HEK293 (cell line): ENCODE measurements around the gene ANGPTL2.

Experiments used
- CTCF ChIA-PET: fragments of 350-600 bp; formaldehyde crosslinking; extraction: SDS; loops from one replicate; lab custom pipeline; 2021; ENCODE audit warnings: antibody characterized with exemption; lab: Yijun Ruan, JAX
- POLR2A ChIA-PET: fragments of 300-600 bp; formaldehyde crosslinking; extraction: SDS; loops from one replicate; lab custom pipeline; 2020; ENCODE audit warnings: antibody characterized with exemption, inconsistent platforms; lab: Yijun Ruan, JAX
- H3K27ac ChIP-seq: fragments of 200-500 bp; sonication (Bioruptor generic); 2 replicates; pipeline ENCODE4 v1.5.1; 2014; ENCODE audit warnings: low read depth, low read length, control low read depth, inconsistent platforms; ENCODE audit errors: extremely low read depth
- H3K36me3 ChIP-seq, 2 experiments: fragments of 200-500 bp in 1 of 2; sonication (Bioruptor generic) in 1 of 2; 1 replicate in 1 of 2; 2 replicates in 1 of 2; pipeline ENCODE4 v1.5.1; 2014 to 2017; ENCODE audit warnings: inconsistent platforms in 2 of 2, low read length in 2 of 2; ENCODE audit not compliant: control insufficient read depth in 2 of 2, insufficient read depth in 1 of 2
- H3K4me1 ChIP-seq: fragments of 200-500 bp; sonication (Bioruptor generic); 2 replicates; pipeline ENCODE4 v1.5.1; 2014; ENCODE audit warnings: mild to moderate bottlenecking, low read length, inconsistent platforms; ENCODE audit not compliant: control insufficient read depth, insufficient read depth
- H3K4me3 ChIP-seq: 2 replicates; pipeline ENCODE4 v1.5.1; 2011; ENCODE audit warnings: low read depth, mild to moderate bottlenecking, control low read depth, low read length, moderate library complexity
- H3K9me3 ChIP-seq: fragments of 200-500 bp; sonication (Bioruptor generic); 2 replicates; pipeline ENCODE4 v1.5.1; 2014; ENCODE audit warnings: low read depth, low read length, inconsistent platforms; ENCODE audit not compliant: control insufficient read depth, insufficient read depth
- HOXC10 ChIP-seq: sonication (generic); formaldehyde crosslinking; IDR thresholded peaks from 2 replicates; pipeline ENCODE4 v1.8.1; 2023; ENCODE audit warnings: mild to moderate bottlenecking, missing genetic modification reagents
- PRDM2 ChIP-seq: fragments of 450-650 bp; formaldehyde crosslinking; IDR thresholded peaks from 2 replicates; pipeline ENCODE4 v1.5.1; 2016; ENCODE audit warnings: missing biosample characterization, missing genetic modification characterization, borderline replicate concordance
- PRDM6 ChIP-seq: fragments of 450-650 bp; formaldehyde crosslinking; IDR thresholded peaks from 2 replicates; pipeline ENCODE4 v1.5.1; 2017; ENCODE audit warnings: missing biosample characterization, missing genetic modification characterization
- SETDB1 ChIP-seq: IDR thresholded peaks from one replicate; pipeline ENCODE4 v1.6.1; 2017; ENCODE audit warnings: mild to moderate bottlenecking, low read length, moderate library complexity, mixed read lengths; ENCODE audit not compliant: insufficient read length
- ZFP41 ChIP-seq: fragments of 450-650 bp; formaldehyde crosslinking; IDR thresholded peaks from 2 replicates; pipeline ENCODE4 v1.5.1; 2016; ENCODE audit warnings: missing biosample characterization, missing genetic modification characterization, borderline replicate concordance
- ZNF18 ChIP-seq: fragments of 450-650 bp; formaldehyde crosslinking; IDR thresholded peaks from 2 replicates; pipeline ENCODE4 v1.5.1; 2016; ENCODE audit warnings: missing biosample characterization, missing genetic modification characterization
- ZNF24 ChIP-seq: fragments of 450-650 bp; formaldehyde crosslinking; IDR thresholded peaks from 2 replicates; pipeline ENCODE4 v1.5.1; 2016; ENCODE audit warnings: missing biosample characterization, missing genetic modification characterization
- ZNF354C ChIP-seq: fragments of 450-650 bp; formaldehyde crosslinking; IDR thresholded peaks from 2 replicates; pipeline ENCODE4 v1.5.1; 2016; ENCODE audit warnings: missing biosample characterization, missing genetic modification characterization, low read depth, borderline replicate concordance
- ZNF488 ChIP-seq: fragments of 450-650 bp; formaldehyde crosslinking; IDR thresholded peaks from 2 replicates; pipeline ENCODE4 v1.5.1; 2016; ENCODE audit warnings: missing biosample characterization, missing genetic modification characterization
- ZNF501 ChIP-seq: fragments of 450-650 bp; formaldehyde crosslinking; IDR thresholded peaks from 2 replicates; pipeline ENCODE4 v1.5.1; 2016; ENCODE audit warnings: missing biosample characterization, missing genetic modification characterization
- ZNF530 ChIP-seq: fragments of 450-650 bp; formaldehyde crosslinking; IDR thresholded peaks from 2 replicates; pipeline ENCODE4 v1.5.1; 2016; ENCODE audit warnings: low read depth, missing biosample characterization, missing genetic modification characterization
- ZNF548 ChIP-seq: fragments of 450-650 bp; formaldehyde crosslinking; IDR thresholded peaks from 2 replicates; pipeline ENCODE4 v1.5.1; 2016; ENCODE audit warnings: missing biosample characterization, missing genetic modification characterization
- ZNF645 ChIP-seq: fragments of 450-650 bp; formaldehyde crosslinking; IDR thresholded peaks from 2 replicates; pipeline ENCODE4; 2016; ENCODE audit warnings: missing biosample characterization, missing genetic modification characterization
- ZNF660 ChIP-seq: fragments of 450-650 bp; IDR thresholded peaks from 2 replicates; pipeline ENCODE4 v1.5.1; 2018; ENCODE audit warnings: missing biosample characterization, mild to moderate bottlenecking, missing genetic modification characterization
- ZNF791 ChIP-seq: fragments of 450-650 bp; formaldehyde crosslinking; IDR thresholded peaks from 2 replicates; pipeline ENCODE4 v1.5.1; 2016; ENCODE audit warnings: missing biosample characterization, missing genetic modification characterization

The ANGPTL2 gene

GRCh38 chr9:127144670-127145445 lies 22.4 kb upstream of the ANGPTL2 start:
- no peaks in the 10 kb centered on the region for H3K9me3 ChIP-seq
- H3K4me3 ChIP-seq, result no peak overlapping the region
- CTCF ChIA-PET, result no interaction called here
- POLR2A ChIA-PET, result no interaction called here
- no peak overlapping the region for H3K27ac ChIP-seq
- TF ChIP-seq ZNF645 (tag by site-specific recombination) (no peak), HOXC10 (CRISPR knock-in tag) (no peak)
- H3K36me3 ChIP-seq, result no peaks in the 10 kb centered on the region
- no peaks in the 10 kb centered on the region for H3K4me1 ChIP-seq

GRCh38 chr9:127143920-127144465 lies 21.6 kb upstream of the ANGPTL2 start:
- ChIA-PET POLR2A (no interaction called here), CTCF (no interaction called here)
- no peaks in the 10 kb centered on the region for H3K36me3 ChIP-seq
- H3K27ac ChIP-seq, result no peak overlapping the region
- no peaks in the 10 kb centered on the region for H3K4me1 ChIP-seq
- TF ChIP-seq ZNF548 (tag by site-specific recombination) (no peak), SETDB1 (no peak), ZNF501 (no peak), ZNF530 (no peak), PRDM2 (tag by site-specific recombination) (no peak), ZNF660 (tag by site-specific recombination) (no peak), ZNF488 (no peak), ZNF24 (tag by site-specific recombination) (no peak)
- no peak overlapping the region for H3K4me3 ChIP-seq
- H3K9me3 ChIP-seq, result no peaks in the 10 kb centered on the region

GRCh38 chr9:127142931-127143464 lies 20.6 kb upstream of the ANGPTL2 start:
- CTCF ChIA-PET, result interaction anchor here (0.9 kb wide), 1 partner anchor 203 kb away, joined by 3 read pairs; no protein-coding TSS in a partner anchor
- Histone ChIP-seq H3K4me1 (no peaks in the 10 kb centered on the region), H3K27ac (no peak overlapping the region), H3K9me3 (no peaks in the 10 kb centered on the region), H3K4me3 (no peak overlapping the region), H3K36me3 (no peaks in the 10 kb centered on the region)
- POLR2A ChIA-PET, result no interaction called here
- no peak for TF ChIP-seq ZFP41 (tag by site-specific recombination)
- no peak for TF ChIP-seq ZNF354C (tag by site-specific recombination)
- no peak for TF ChIP-seq PRDM6 (tag by site-specific recombination)
- TF ChIP-seq ZNF791 (tag by site-specific recombination), result no peak
- TF ChIP-seq ZNF18, result no peak
